T-helper 2 cell treated with Interferon-gamma antibody and Interleukin-4, amounts not matched to agents 5 μg/mL and 100 μg/mL, for 36 hours (primary cell): ENCODE results near the gene BRMS1.
"Not testable (repeated sequence)": the region's sequence is repeated elsewhere in the genome, so short reads cannot be mapped to it uniquely, and the experiment has no call there.

Experiments used
- DNase-seq: peaks from one replicate; pipeline ENCODE4 v3.0.0; 2021; ENCODE audit warnings: low spot score
- H3K27ac Mint-ChIP-seq: one replicate; pipeline ENCODE4 v1.8.0; 2021; ENCODE audit warnings: mild to moderate bottlenecking, mixed read lengths
- H3K27me3 Mint-ChIP-seq: one replicate; pipeline ENCODE4 v1.8.0; 2021; ENCODE audit warnings: low read depth, mixed read lengths
- H3K36me3 Mint-ChIP-seq: one replicate; pipeline ENCODE4 v1.8.0; 2021; ENCODE audit warnings: low read depth, mixed read lengths
- H3K4me1 Mint-ChIP-seq: one replicate; pipeline ENCODE4 v1.8.0; 2021; ENCODE audit warnings: low read depth, mixed read lengths
- H3K4me3 Mint-ChIP-seq: one replicate; pipeline ENCODE4 v1.8.0; 2022; ENCODE audit warnings: mild to moderate bottlenecking, moderate library complexity, mixed read lengths
- H3K9me3 Mint-ChIP-seq: one replicate; pipeline ENCODE4 v1.8.0; 2021; ENCODE audit warnings: mixed read lengths

BRMS1 gene

DNA sequence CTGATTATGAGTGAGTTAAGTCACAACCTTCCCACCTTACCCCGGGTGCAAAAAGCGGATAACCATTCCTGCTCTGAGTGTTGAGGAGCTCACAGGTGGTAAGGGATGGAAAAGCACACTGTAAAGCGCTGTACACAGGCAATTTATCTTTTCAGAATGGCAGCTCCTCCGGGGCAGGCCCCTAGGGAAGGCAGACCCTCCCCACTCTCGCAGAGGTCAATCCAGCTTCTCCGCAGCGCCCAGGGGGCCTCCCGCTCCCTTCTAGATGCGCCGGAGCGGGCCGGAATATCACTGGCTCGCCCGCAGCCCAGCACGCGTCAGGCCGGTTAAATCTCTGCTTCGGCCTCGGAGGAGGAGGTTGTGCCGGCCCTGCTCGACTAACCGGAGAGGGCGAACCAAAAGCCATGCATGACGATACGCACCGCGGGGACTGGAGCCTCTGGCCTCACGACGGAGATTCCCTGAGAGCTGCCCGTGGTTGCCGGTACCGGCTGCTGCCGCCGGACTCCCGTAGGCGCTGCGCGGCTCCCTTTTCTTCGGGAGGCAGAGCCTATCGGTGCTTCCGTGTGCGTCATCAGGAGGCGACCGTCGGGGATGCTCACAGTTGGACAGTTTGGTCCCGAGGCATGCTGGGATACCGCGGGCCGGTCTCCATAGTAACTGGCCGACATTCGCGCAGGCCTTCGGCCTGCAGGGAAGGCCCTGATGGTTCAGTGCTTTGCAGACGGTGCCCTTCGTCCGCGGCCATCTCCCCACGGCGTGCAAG lies at the start of gene BRMS1:
Gene BRMS1 (minus strand): TSS at position 555 of the 766 bp plus-strand sequence. CDS start 2,870 bp downstream, outside the sequence.
- peaks cover 15% of the 10 kb centered on the region for H3K36me3 Mint-ChIP-seq
- peak within 1 kb of the TSS; percentile 88 for H3K27ac Mint-ChIP-seq
- H3K4me3 Mint-ChIP-seq, result peak within 1 kb of the TSS; percentile 96
- peaks cover 4% of the 10 kb centered on the region for H3K27me3 Mint-ChIP-seq
- H3K9me3 Mint-ChIP-seq, result no peaks in the 10 kb centered on the region
- DNase-seq, result peak; percentile 97
- H3K4me1 Mint-ChIP-seq, result peaks cover 32% of the 10 kb centered on the region

- no peaks in the 10 kb centered on the region for H3K36me3 Mint-ChIP-seq
- H3K27me3 Mint-ChIP-seq, result peaks cover 10% of the 10 kb centered on the region
- no peak for DNase-seq
- no peaks in the 10 kb centered on the region for H3K9me3 Mint-ChIP-seq
- no peak overlapping the region for H3K4me3 Mint-ChIP-seq
- H3K4me1 Mint-ChIP-seq, result no peaks in the 10 kb centered on the region
- no peak overlapping the region for H3K27ac Mint-ChIP-seq
These were observed 49.0 kb upstream of the BRMS1 start for GRCh38 chr11:66393954-66394353.

DNA sequence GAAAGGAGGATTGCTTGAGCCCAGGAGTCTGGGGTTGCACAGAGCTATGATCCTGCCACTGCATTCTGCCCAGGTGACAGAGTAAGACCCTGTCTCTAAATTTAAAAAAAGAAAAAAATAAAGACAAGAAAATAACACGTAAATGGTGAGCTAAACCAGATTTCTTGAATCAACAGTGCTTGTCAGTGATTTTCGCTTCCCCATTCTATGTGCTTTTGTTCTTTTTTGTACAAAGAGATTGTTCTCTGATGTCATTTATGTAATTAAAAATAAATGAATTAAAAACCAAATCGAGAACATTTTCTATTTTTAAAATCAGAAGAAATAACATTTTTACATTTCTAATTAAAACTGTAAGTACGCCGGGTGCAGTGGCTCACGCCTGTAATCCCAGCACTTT lies 46.4 kb upstream of the BRMS1 start:
- Mint-ChIP-seq H3K36me3 (no peaks in the 10 kb centered on the region), H3K27ac (no peak overlapping the region), H3K27me3 (peaks cover 11% of the 10 kb centered on the region), H3K4me3 (no peak overlapping the region), H3K4me1 (peaks cover 5% of the 10 kb centered on the region), H3K9me3 (no peaks in the 10 kb centered on the region)
- DNase-seq, result no peak

DNA sequence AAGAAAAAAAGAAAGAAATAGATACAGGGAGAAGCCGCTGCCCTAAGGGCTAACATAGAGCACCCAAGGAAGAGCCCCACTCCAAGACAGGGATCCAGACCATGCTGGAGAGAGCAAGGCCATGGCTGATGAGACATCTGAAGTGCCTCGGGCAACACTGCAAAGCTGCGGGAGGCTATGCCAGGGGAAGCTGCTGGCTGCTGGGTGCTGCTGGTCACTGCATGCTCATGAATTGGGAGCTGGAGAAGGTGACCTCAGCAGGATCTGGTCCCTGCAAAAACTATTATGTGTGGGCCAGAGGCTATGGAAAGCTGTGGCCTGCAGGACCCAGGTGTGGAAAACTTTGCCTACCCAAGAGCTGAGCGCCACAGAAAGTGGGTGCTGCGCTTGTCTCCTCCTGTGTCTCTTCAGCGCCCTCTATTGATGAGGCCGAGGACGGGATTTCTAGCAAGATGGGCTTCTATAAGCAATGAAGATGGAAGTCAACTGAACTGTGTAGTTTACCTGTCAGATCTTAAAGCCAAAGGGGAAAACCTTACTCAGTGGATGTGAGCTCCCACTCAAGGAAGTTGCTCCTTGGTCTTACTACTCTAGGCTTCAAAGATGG lies 44.0 kb upstream of the BRMS1 start:
- peak; percentile 54 for DNase-seq
- Mint-ChIP-seq H3K9me3 (no peaks in the 10 kb centered on the region), H3K27me3 (peaks cover 8% of the 10 kb centered on the region), H3K4me1 (peaks cover 10% of the 10 kb centered on the region), H3K4me3 (no peak overlapping the region), H3K36me3 (no peaks in the 10 kb centered on the region), H3K27ac (no peak overlapping the region)

- H3K27me3 Mint-ChIP-seq, result peaks cover 5% of the 10 kb centered on the region
- H3K27ac Mint-ChIP-seq, result no peak overlapping the region
- no peaks in the 10 kb centered on the region for H3K36me3 Mint-ChIP-seq
- peaks cover 10% of the 10 kb centered on the region for H3K4me1 Mint-ChIP-seq
- H3K9me3 Mint-ChIP-seq, result no peaks in the 10 kb centered on the region
- peak overlapping the region; percentile 35 for H3K4me3 Mint-ChIP-seq
- DNase-seq, result peak; percentile 62
These were observed 41.5 kb upstream of the BRMS1 start for GRCh38 chr11:66386171-66387069.

DNA sequence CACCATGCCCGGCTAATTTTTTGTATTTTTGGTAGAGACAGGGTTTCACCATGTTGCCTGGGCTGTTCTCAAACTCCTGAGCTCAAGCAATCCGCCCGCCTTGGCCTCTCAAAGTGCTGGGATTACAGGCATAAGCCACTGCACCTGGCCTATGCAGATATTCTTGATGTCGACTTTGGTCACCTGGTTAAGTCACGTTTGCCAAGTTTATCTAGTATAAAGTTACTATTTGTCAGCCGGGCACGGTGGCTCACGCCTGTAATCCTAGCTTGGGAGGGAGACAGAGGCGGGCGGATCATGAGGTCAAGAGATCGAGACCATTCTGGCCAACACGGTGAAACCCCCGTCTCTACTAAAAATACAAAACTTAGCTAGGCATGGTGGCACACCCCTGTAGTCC lies 39.4 kb upstream of the BRMS1 start:
- H3K4me1 Mint-ChIP-seq, result peaks cover 13% of the 10 kb centered on the region
- not testable (repeated sequence) for H3K9me3 Mint-ChIP-seq, H3K27me3 Mint-ChIP-seq, H3K27ac Mint-ChIP-seq, H3K36me3 Mint-ChIP-seq, DNase-seq, H3K4me3 Mint-ChIP-seq

GRCh38 chr11:66380264-66380663 lies 35.4 kb upstream of the BRMS1 start:
- not testable (repeated sequence) for DNase-seq, H3K36me3 Mint-ChIP-seq, H3K27me3 Mint-ChIP-seq, H3K4me1 Mint-ChIP-seq, H3K9me3 Mint-ChIP-seq, H3K4me3 Mint-ChIP-seq, H3K27ac Mint-ChIP-seq

GRCh38 chr11:66373690-66374287 lies 28.9 kb upstream of the BRMS1 start:
- not testable (repeated sequence) for H3K9me3 Mint-ChIP-seq, H3K27ac Mint-ChIP-seq, DNase-seq, H3K27me3 Mint-ChIP-seq, H3K36me3 Mint-ChIP-seq
- H3K4me1 Mint-ChIP-seq, result peaks cover 16% of the 10 kb centered on the region
- peak overlapping the region; percentile 1 for H3K4me3 Mint-ChIP-seq

GRCh38 chr11:66373265-66373664 lies 28.4 kb upstream of the BRMS1 start:
- DNase-seq, result no peak
- H3K27me3 Mint-ChIP-seq, result no peaks in the 10 kb centered on the region
- H3K4me3 Mint-ChIP-seq, result peak overlapping the region; percentile 1
- H3K27ac Mint-ChIP-seq, result no peak overlapping the region
- no peaks in the 10 kb centered on the region for H3K9me3 Mint-ChIP-seq
- H3K4me1 Mint-ChIP-seq, result peaks cover 16% of the 10 kb centered on the region
- H3K36me3 Mint-ChIP-seq, result no peaks in the 10 kb centered on the region

DNA sequence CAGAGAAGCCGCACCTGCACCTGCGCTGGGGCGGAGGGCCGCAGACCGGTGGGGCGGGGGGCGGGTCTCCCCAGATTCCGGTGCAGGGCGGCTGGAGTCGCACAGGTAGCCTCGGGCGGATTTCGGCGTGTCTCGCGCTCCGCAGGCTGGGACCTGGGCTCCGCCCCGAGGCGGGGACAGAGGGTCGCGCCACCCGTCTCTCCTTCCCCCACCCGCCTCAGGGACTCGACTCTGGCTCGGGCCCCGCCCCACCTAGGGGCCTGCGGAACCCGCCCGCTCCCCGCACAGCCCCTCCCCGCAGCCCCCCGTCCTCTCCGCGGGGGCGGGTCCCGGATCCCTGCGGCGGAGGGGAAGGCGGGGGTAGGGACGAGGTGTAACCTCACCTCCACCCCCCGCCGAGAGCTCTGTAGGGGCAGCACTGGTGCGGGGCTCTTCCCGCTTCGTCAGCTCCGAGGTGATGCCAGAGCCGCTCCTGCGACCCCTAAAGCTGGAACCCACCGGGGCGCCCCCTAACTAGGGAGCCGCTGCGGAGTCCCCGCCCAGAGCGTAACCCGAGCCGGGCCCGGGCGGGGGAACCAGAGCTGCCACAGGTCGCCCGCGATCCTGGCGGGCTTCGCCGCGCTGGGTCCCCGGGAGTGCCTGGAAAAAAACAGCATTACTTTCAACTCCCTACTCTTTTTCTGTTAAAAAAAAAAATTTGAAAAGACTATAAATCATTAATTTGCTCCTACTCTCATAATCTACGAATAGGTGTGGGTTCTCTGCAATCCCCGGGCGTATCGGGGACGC lies 26.9 kb upstream of the BRMS1 start, which contains the start of gene SLC29A2:
Gene SLC29A2 (minus strand): TSS at position 134 of the 789 bp plus-strand sequence. CDS start 169 bp downstream, outside the sequence.
- no peaks in the 10 kb centered on the region for H3K36me3 Mint-ChIP-seq
- peak; percentile 81 for DNase-seq

DNA sequence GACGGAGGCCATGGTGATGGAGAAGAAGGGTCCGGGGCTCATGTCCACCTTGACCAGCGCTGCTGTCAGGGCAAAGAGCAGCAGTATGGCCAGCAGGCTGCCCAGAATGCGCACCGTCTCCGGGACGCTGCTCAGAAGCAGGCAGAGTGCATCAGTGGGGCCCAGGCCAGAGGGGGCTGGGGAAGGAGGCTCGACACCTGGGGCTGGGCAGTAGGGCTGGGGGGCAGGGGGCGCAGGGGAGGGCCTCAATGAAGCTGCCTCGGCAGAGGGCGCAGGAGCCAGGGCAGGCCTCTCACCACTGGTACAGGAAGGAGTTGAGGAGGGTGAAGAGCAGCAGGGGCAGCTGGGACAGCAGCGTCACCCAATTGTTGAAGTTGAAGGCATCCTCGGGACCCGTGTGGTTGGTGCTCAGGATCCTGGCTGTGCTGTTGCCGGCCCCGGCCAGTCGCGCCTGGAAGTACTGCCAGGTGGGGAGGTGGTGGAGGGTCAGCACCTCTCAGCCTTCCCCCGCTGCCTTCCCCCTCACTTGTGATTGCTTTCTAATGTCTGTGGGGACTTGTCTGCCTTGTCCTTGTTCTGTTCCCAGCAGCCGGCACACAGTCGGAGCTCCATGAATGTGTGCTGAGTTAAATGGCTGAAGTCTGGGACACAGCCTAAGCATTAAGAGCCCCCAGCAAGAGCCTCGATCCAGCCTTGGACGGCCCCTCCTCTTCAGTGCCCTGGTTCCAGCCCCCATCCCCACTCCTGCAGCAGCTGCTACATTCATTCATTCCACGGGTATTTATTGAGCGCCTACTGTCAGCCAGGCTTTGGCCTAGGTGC lies 24.4 kb upstream of the BRMS1 start:
- peak overlapping the region; percentile 48 for H3K4me3 Mint-ChIP-seq
- H3K36me3 Mint-ChIP-seq, result no peaks in the 10 kb centered on the region
- no peak for DNase-seq
- peak overlapping the region; percentile 72 for H3K27ac Mint-ChIP-seq
- H3K4me1 Mint-ChIP-seq, result peaks cover 16% of the 10 kb centered on the region
- H3K27me3 Mint-ChIP-seq, result no peaks in the 10 kb centered on the region
- H3K9me3 Mint-ChIP-seq, result no peaks in the 10 kb centered on the region

More for the DNA sequence above, 26.9 kb upstream of the BRMS1 start, which contains the start of gene SLC29A2:
- Mint-ChIP-seq H3K27me3 (no peaks in the 10 kb centered on the region), H3K4me1 (peaks cover 16% of the 10 kb centered on the region), H3K4me3 (peak within 1 kb of the TSS; percentile 88), H3K9me3 (no peaks in the 10 kb centered on the region), H3K27ac (peak within 1 kb of the TSS; percentile 94)

DNA sequence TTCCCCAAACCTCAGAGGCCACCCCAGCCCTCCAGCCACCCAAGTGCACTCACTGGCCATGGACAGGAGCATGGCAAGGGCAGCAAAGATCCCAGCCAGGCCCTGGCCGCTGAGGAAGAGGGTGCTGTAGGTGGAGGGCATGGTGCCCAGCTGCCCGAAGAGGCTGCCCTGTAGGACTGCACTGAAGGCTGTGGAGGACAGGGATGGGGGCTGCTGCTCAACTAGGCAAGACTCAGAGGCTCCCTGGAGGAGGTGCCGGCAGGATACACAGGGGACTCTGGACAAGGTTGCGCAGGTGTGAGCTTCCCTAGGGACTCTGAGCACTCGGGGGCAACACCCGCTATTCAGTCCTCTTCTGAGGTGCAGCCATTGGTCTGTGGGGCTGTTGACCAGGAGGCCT lies 23.6 kb upstream of the BRMS1 start:
- DNase-seq, result no peak
- peak overlapping the region; percentile 8 for H3K27ac Mint-ChIP-seq
- H3K4me1 Mint-ChIP-seq, result peaks cover 16% of the 10 kb centered on the region
- H3K27me3 Mint-ChIP-seq, result no peaks in the 10 kb centered on the region
- H3K4me3 Mint-ChIP-seq, result no peak overlapping the region
- H3K36me3 Mint-ChIP-seq, result no peaks in the 10 kb centered on the region
- H3K9me3 Mint-ChIP-seq, result no peaks in the 10 kb centered on the region
